Measurements from ENCODE around the gene MEF2C. TPM values are rescaled to one million over a fixed set of nuclear protein-coding genes. Genes with fewer than 3 reads are reported as not detected.

The MEF2C gene
- 10 to 100 TPM; 36.8 to 98.5 (median 58.6) TPM for total RNA-seq
- 10 to 100 TPM; 15.5 to 18.3 TPM for polyA plus RNA-seq
- long read RNA-seq, donor 1, transcript MEF2C-217 (10 exons, 3,446 nt) = major isoform, 5 of 40 reads
- long read RNA-seq, donor 1, partial matches to known transcripts = 8 of 40 reads
- long read RNA-seq, donor 1, other reads (novel, unspliced or antisense) = 20 of 40 reads
- long read RNA-seq, donor 2, partial matches to known transcripts = 10 of 46 reads
- long read RNA-seq, donor 2, other reads (novel, unspliced or antisense) = 29 of 46 reads
- long read RNA-seq, donor 3, partial matches to known transcripts = 10 of 32 reads
- long read RNA-seq, donor 3, other reads (novel, unspliced or antisense) = 19 of 32 reads

DNA sequence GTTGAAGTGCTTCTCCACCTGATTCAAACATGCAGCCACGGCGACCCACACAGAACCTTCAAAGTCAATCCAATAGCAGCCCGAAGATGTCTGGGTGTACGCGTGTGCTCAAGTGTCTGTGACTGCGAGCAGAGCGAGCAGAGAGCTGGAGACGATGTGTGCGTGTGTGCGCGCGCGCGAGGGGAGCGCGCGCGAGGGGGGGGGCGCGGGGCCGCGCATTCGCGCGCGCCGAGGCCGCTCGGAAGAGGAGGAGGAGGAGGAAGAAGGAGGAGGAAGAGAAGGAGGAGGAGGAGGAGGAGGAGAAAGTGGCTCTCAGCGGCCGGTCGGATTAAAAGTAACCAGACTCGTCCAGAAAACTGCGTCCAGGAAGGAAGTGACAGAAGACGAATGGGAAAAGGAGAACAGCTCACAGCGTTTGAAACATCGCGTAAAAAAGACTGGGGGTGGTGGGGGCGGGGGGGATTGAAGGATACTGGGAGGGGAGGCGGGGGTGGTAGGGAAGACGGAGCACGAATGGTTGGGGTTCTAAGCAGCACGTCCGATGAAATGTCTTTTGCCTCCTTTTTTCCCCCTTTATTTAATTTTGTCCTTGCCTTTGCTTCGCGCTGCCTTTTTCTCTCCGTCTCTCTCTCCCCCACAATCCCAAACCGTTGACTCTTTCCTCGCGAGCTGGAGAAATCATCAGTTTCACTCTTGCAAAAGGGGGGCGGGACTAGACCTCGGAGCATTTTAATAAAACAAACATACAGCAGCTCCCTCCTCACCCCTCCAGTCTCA, at the start of gene MEF2C:
Gene MEF2C (minus strand): TSS at position 126 of the 777 bp plus-strand sequence. CDS start 59,396 bp downstream, outside the sequence.
- peak; percentile 78 to 89 (median 86) for DNase-seq
- H3K9me3 ChIP-seq = no peaks in the 10 kb centered on the region
- intact Hi-C loops (cut with DNase I) = loop anchor here (2.0 to 10.0 kb wide), 17 partner anchors 46 to 1384 kb away; no protein-coding TSS in a partner anchor
- no peak for TF ChIP-seq CTCF (IDR thresholded peaks at IDR 0.05)
- peak in 1 of 2 donors; percentile 87 for TF ChIP-seq POLR2A (IDR thresholded peaks at IDR 0.05)
- H3K27ac ChIP-seq = peak within 1 kb of the TSS; percentile 77 to 93 (median 92)
- no peaks in the 10 kb centered on the region for H3K36me3 ChIP-seq
- H3K4me3 ChIP-seq = peak within 1 kb of the TSS; percentile 47 to 75 (median 71)
- H3K4me1 ChIP-seq = peaks cover 0 to 53% (median 34%) of the 10 kb centered on the region in 12 donors
- peak; percentile 73 to 93 (median 85) for ATAC-seq
- WGBS, 4 donors = 0 to 1% (median 1%) methylated on average over 52 of the region's 52 CpGs
- no peaks in the 10 kb centered on the region for H3K27me3 ChIP-seq

DNA sequence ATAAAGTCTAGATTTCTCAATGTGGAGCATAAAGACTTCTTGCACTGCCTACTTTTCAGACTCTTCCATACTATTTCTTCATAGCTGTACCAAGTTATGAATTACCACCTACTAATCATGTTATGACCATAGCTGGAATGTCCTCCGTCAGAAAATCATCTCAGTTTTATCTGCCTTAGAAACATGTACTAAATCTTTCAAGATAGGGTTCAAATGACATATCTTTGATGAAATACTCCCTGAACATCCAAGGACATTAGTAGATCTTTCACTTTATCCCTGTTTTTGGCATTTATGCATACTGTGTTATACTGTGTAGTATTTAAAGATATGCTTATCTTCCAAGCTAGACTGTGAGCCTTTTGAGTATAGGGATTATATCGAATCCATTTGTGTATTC, 49.6 kb upstream of the MEF2C start:
- WGBS, 4 donors = 87 to 93% (median 89%) methylated on average over 2 of the region's 2 CpGs
- intact Hi-C loops (cut with DNase I) = no loop called here
- no peak for TF ChIP-seq POLR2A (IDR thresholded peaks at IDR 0.05)
- H3K9me3 ChIP-seq = no peaks in the 10 kb centered on the region
- no peak for DNase-seq
- no peak overlapping the region for H3K27ac ChIP-seq
- peaks cover 0 to 6% (median 0%) of the 10 kb centered on the region in 12 donors for H3K4me1 ChIP-seq
- H3K36me3 ChIP-seq = no peaks in the 10 kb centered on the region
- no peak overlapping the region for H3K4me3 ChIP-seq
- no peak for ATAC-seq
- no peaks in the 10 kb centered on the region for H3K27me3 ChIP-seq

DNA sequence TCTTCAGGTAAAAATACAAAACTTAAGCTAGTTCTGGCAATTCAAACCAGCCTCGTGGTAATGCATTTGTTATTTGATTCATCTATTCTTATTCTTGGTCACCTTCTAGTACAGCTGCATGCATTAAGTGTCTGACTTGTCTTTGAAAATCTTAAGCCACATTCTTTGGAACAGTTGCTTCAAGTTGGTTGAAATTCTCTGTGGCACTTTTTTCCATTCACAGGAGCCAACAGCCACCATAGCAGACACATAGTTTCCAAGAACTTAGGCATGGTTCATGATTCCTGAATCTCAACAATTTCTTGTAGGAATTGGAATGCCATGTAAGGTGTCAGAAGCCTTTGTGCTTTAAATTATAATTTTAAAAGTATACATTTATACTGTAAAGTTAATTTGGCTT, 47.4 kb upstream of the MEF2C start:
- Histone ChIP-seq H3K4me3 (no peak overlapping the region), H3K27me3 (no peaks in the 10 kb centered on the region), H3K27ac (no peak overlapping the region), H3K36me3 (no peaks in the 10 kb centered on the region), H3K9me3 (no peaks in the 10 kb centered on the region), H3K4me1 (peaks cover 0 to 6% (median 0%) of the 10 kb centered on the region in 12 donors)
- intact Hi-C loops (cut with DNase I) = no loop called here
- WGBS, 4 donors = 86 to 91% (median 91%) methylated on average over 1 of the region's 1 CpG
- DNase-seq (no peak), ATAC-seq (no peak)
- no peak for TF ChIP-seq CTCF (IDR thresholded peaks at IDR 0.05)
- no peak for TF ChIP-seq POLR2A (IDR thresholded peaks at IDR 0.05)

DNA sequence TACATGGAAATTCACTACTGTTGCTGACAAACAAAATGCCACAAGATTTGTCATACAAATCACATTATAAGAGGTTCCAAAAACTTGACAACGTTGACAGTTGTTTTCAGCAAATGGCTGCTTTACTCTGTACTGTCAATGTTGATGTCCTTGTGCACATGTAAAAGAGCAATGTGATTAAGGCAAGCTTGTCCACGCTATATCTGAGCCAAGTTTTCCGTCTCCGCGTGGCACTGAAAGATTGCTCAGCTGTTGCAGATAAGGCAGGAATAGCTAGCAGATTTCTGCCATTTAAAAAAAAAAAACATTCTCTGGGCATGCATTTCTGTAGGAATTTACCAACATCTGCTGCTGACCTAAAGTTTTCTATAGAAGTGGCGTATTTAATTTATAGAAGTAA, 46.4 kb upstream of the MEF2C start:
- Histone ChIP-seq H3K9me3 (no peaks in the 10 kb centered on the region), H3K27ac (no peak overlapping the region), H3K36me3 (no peaks in the 10 kb centered on the region), H3K4me3 (no peak overlapping the region), H3K4me1 (peaks cover 0 to 6% (median 0%) of the 10 kb centered on the region in 12 donors), H3K27me3 (no peaks in the 10 kb centered on the region)
- WGBS, 4 donors = 46 to 63% (median 54%) methylated on average over 6 of the region's 6 CpGs
- ATAC-seq (peak in 3 of 4 donors; percentile 65 to 86 (median 79)), DNase-seq (peak in 1 of 5 donors; percentile 25)
- intact Hi-C loops (cut with DNase I) = no loop called here
- no peak for TF ChIP-seq POLR2A (IDR thresholded peaks at IDR 0.05)
- no peak for TF ChIP-seq CTCF (IDR thresholded peaks at IDR 0.05)
